Panc1 (cell line): ENCODE results near the gene SMIM38. TPM values are rescaled to one million over a fixed set of nuclear protein-coding genes. Genes with fewer than 3 reads are reported as not detected.

Experiments
- ATAC-seq: fragments of 200-7000 bp; cut with Tn5 transposase; 2 replicates; pipeline ENCODE4 v1.9.1; 2020; ENCODE audit warnings: mild to moderate bottlenecking, moderate library complexity
- BruUV-seq: library from RNA; stranded (reverse); fragments of 400-500 nt; replicated peaks from 2 replicates; lab custom pipeline; 2021; lab: Mats Ljungman, UMichigan
- CTCF ChIA-PET: fragments of 300-600 bp; sonication (Branson Sonifier 250); formaldehyde crosslinking; loops from one replicate; lab custom pipeline; 2022; ENCODE audit warnings: antibody characterized with exemption; lab: Charles Lee
- POLR2A ChIA-PET: fragments of 300-600 bp; sonication (Branson Sonifier 250); formaldehyde crosslinking; loops from one replicate; lab custom pipeline; 2022; ENCODE audit warnings: antibody characterized with exemption; lab: Charles Lee
- DNase-seq: peaks from one replicate; pipeline ENCODE4 v3.0.0-alpha.2; 2010; ENCODE audit warnings: low read depth, low spot score
- H3K27ac ChIP-seq: 2 replicates; pipeline ENCODE4 v1.5.1; 2011; ENCODE audit warnings: mild to moderate bottlenecking, low read length, inconsistent platforms
- H3K27me3 ChIP-seq: fragments of 200-500 bp; sonication (Bioruptor generic); 2 replicates; pipeline ENCODE4 v1.6.0; 2014; ENCODE audit warnings: low read length, inconsistent platforms; ENCODE audit not compliant: control insufficient read depth, insufficient read depth
- H3K36me3 ChIP-seq: fragments of 200-500 bp; sonication (Bioruptor generic); 2 replicates; pipeline ENCODE4 v1.5.1; 2014; ENCODE audit warnings: inconsistent platforms, mild to moderate bottlenecking, low read length, moderate library complexity; ENCODE audit not compliant: control insufficient read depth, insufficient read depth
- H3K4me1 ChIP-seq: 2 replicates; pipeline ENCODE4 v1.5.1; 2011; ENCODE audit warnings: inconsistent platforms, mild to moderate bottlenecking, low read length, moderate library complexity; ENCODE audit not compliant: control insufficient read depth, insufficient read depth
- H3K4me3 ChIP-seq, 2 experiments: 2 replicates each; pipeline ENCODE4 v1.5.1; 2011 to 2012; ENCODE audit warnings: low read depth in 2 of 2, low read length in 2 of 2, mild to moderate bottlenecking in 2 of 2, inconsistent platforms in 1 of 2, moderate library complexity in 1 of 2
- H3K9me3 ChIP-seq: fragments of 200-500 bp; sonication (Bioruptor generic); 2 replicates; pipeline ENCODE4 v1.5.1; 2014; ENCODE audit warnings: low read depth, mild to moderate bottlenecking, inconsistent platforms, low read length, moderate library complexity; ENCODE audit not compliant: control insufficient read depth, insufficient read depth
- CTCF ChIP-seq: fragments of 450-650 bp; IDR thresholded peaks from 2 replicates; pipeline ENCODE4 v1.5.1; 2017; ENCODE audit warnings: mild to moderate bottlenecking
- POLR2AphosphoS5 ChIP-seq: IDR thresholded peaks from 2 replicates; pipeline ENCODE4 v1.6.1; 2012; ENCODE audit warnings: mild to moderate bottlenecking, low read depth, low read length, moderate library complexity
- REST ChIP-seq, 2 experiments: IDR thresholded peaks; 2 replicates each; pipeline ENCODE4 v1.6.1; 2011 to 2012; ENCODE audit warnings: low read depth in 2 of 2, control low read depth in 1 of 2, low read length in 1 of 2, mild to moderate bottlenecking in 1 of 2, moderate library complexity in 1 of 2; ENCODE audit not compliant: insufficient read depth in 1 of 2
- SIN3A ChIP-seq: IDR thresholded peaks from 2 replicates; pipeline ENCODE4 v1.6.1; 2012; ENCODE audit warnings: low read depth, mild to moderate bottlenecking, low read length, moderate library complexity, borderline replicate concordance; ENCODE audit not compliant: insufficient read depth
- TCF7L2 ChIP-seq: IDR thresholded peaks from 2 replicates; pipeline ENCODE4 v1.6.1; 2011; ENCODE audit warnings: mild to moderate bottlenecking, low read depth, low read length, inconsistent platforms
- in situ Hi-C: cut with HindIII; loops from 2 replicates; pipeline ENCODE4 v1.10.0; 2016; ENCODE audit warnings: low sequenced_read_pairs, low pct_unique_long_range_greater_than_20kb
- intact Hi-C: fragments of 100-400 bp; cut with micrococcal nuclease; formaldehyde crosslinking; loops from one replicate; pipeline ENCODE4 v1.10.0; 2022; ENCODE audit not compliant: unreplicated experiment
- total RNA-seq: library from RNA; stranded (reverse); gene quantifications from one replicate; pipeline ENCODE4 v1.2.1, GENCODE V29; 2021; ENCODE audit not compliant: unreplicated experiment

SMIM38 gene
- total RNA-seq, 1 experiment from 2014 or later, result 0.46 TPM

GRCh38 chr11:69164824-69165223 is 9.1 kb downstream of the SMIM38 start:
- H3K27me3 ChIP-seq, result no peaks in the 10 kb centered on the region
- DNase-seq (no peak), ATAC-seq (no peak)
- TF ChIP-seq REST (IDR thresholded peaks at IDR 0.05; ENCODE audit: insufficient read depth in 1 of 2, low read depth in 2 of 2, low read length in 1 of 2), result no peak
- no peak for TF ChIP-seq TCF7L2
- TF ChIP-seq SIN3A, result no peak
- no peak for TF ChIP-seq CTCF
- TF ChIP-seq POLR2AphosphoS5, result no peak
- peaks cover 14% of the 10 kb centered on the region for H3K4me1 ChIP-seq
- BruUV-seq, result no TSS peak
- ChIA-PET POLR2A (no interaction called here), CTCF (no interaction called here)
- intact Hi-C loops (no loop called here), in situ Hi-C loops (no loop called here)
- H3K4me3 ChIP-seq, result no peak overlapping the region
- no peak overlapping the region for H3K27ac ChIP-seq
- H3K36me3 ChIP-seq, result no peaks in the 10 kb centered on the region
- H3K9me3 ChIP-seq, result no peaks in the 10 kb centered on the region

- POLR2A ChIA-PET, result no interaction called here
- H3K27ac ChIP-seq, result no peak overlapping the region
- H3K9me3 ChIP-seq, result no peaks in the 10 kb centered on the region
- no peaks in the 10 kb centered on the region for H3K36me3 ChIP-seq
- CTCF ChIA-PET, result no interaction called here
- DNase-seq (no peak), ATAC-seq (no peak)
- no peaks in the 10 kb centered on the region for H3K27me3 ChIP-seq
- no peak overlapping the region for H3K4me3 ChIP-seq
- no TSS peak for BruUV-seq
- TF ChIP-seq POLR2AphosphoS5, result no peak
- TF ChIP-seq REST (IDR thresholded peaks at IDR 0.05; ENCODE audit: insufficient read depth in 1 of 2, low read depth in 2 of 2, low read length in 1 of 2), result no peak
- TF ChIP-seq CTCF, result no peak
- TF ChIP-seq SIN3A, result no peak
- TF ChIP-seq TCF7L2, result no peak
- intact Hi-C loops (no loop called here), in situ Hi-C loops (no loop called here)
- peaks cover 14% of the 10 kb centered on the region for H3K4me1 ChIP-seq
Measured at GRCh38 chr11:69165775-69166174, 10.0 kb downstream of the SMIM38 start.
